Stimulated activated CD8-positive, alpha-beta memory T cell treated with anti-CD3 and anti-CD28 coated beads, Interleukin-7, amount 100 ng/mL, for 4 hours (primary cell): ENCODE data around the gene TTC28.

ENCODE experiments used
- DNase-seq, 2 donors: peaks; one replicate each; pipeline ENCODE4 v3.0.0-alpha.2; 2020; ENCODE audit warnings: low read depth in 2 of 2

The TTC28 gene

DNA sequence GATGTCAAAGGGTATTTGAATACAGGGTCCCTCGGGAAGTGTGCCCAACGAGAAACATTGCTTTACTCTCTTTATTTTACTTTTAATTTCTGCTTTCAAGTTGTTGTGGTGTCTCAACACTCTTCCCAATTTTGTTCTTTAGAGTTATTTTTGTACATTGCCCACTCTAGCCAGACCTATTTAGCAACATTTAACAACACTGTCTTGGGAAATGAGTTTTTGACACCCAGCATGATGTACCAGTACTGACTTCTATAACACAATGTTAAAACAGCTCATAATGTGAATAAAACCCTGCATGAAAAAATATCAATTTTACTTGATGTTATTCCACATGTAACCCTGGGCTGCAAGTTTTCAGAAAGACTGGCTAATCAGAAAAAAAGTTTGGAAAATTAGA lies 410.4 kb downstream of the TTC28 start:
- DNase-seq, result no peak

DNA sequence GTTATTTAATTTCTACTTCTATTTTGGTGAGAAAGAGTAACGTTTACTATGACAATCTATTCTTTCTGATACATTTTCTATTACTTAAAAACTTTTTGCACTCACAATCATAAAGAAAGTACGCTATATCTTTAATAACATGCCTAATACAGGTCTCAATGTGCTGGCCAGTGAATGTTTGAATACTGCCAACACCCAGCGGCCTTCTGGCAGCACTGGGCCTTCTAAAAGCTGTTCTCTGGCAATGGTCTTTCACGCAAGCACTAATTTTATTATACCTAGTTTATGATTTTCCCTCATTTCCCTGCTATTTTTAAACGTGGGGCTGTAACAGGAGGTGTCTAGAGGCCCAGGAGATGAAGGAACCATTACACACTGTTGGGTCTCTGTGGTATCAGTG lies 410.8 kb downstream of the TTC28 start:
- no peak for DNase-seq

- no peak for DNase-seq
Measured at GRCh38 chr22:28268171-28268570, 411.5 kb downstream of the TTC28 start.

GRCh38 chr22:28260619-28261018 lies 419.0 kb downstream of the TTC28 start:
- no peak for DNase-seq

DNA sequence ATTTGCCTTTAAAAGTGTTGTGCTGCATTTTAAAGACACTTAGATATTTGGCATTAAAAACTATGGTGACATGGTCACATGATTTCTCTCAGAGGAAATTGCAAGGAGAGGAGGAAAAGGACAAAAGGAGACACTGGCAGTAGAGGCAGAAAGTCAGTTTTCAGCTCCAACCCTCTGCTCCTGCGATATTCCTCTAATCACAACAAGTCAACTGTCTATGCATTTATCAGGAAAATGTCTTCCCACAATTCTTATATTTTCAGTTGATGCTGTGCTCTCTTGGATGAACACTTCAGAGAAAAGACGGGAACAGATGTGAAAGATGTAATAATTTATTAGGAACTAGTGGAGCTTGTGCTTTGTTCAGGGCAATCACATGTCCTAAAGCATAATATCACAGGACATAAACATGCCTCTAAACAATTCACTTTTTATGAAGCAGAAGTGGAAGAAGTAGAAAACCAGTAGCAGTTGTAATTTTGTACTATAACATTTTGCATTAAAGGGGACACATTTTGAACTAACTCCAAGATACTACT lies 419.8 kb downstream of the TTC28 start:
- DNase-seq, result no peak

DNA sequence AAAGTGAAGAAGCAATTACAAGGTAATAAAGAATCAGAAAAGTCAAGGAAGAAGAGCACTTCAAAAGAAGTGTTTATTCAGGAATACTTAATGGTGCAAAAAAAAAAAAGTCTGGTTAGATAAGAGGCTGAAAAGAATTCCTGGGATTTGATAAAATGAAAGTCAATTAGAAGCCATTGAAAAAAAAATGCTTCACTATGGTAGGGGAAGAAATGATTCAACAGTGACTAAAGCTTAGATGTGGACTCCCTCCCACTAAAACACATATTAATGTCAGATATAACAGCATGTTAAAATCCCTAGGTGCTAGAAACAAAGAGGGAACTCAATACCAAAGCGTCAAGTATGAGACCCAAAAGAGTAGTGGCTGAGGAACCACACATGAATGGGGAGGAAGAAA lies 425.2 kb downstream of the TTC28 start:
- DNase-seq, result no peak

GRCh38 chr22:28252539-28252938 lies 427.1 kb downstream of the TTC28 start:
- DNase-seq, result no peak

DNA sequence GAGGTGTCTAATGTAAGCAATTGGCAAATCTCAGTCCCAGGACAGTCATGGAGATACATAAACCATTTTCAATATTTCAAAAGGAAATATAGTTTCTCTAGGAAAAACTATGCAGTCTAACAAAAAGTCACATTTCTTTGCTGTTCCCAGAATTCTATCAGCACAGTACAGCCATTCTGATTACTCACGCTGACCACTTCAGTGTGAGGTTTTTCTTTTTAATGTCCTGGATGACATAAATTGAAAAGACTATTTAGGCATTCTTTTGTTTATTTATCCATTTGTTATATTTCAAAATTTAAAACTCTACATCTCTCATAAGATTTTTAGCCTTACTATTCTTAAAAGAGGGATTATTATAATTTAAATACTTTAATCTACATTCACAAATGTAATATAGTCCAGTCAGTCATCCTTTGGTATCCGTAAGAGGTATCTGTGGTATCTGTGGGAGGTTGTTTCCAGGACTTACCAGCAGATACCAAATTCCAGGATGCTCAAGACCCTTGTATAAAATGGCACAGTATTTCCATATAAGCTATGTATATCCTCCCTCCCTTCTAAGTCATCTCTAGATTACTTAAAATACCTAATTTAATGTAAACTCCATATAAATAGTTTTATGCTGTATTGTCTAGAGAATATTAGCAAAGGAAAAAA lies 429.5 kb downstream of the TTC28 start:
- DNase-seq, result no peak

DNA sequence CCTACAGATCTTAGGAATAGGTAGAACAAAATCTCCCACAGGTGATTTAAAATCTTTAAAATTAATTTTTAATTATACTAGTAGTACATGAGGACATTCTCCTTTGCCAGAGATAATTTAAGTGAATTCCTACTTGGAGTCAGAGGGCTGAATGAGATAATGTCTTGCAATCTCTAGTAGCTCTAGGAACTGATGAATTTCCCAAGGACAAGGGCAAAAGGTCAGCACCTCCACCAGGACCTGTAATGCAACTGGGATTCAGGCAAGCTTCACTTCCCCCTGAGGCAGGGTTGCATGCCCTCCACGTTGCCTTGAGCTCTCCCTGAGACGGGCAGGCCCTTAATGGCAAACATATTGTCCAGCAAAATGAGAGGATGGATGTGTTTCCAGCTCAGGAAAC lies 430.2 kb downstream of the TTC28 start:
- DNase-seq, result no peak

- DNase-seq, result no peak
Measured at GRCh38 chr22:28247667-28248363, 431.8 kb downstream of the TTC28 start.

GRCh38 chr22:28247136-28247535 lies 432.5 kb downstream of the TTC28 start:
- no peak for DNase-seq

DNA sequence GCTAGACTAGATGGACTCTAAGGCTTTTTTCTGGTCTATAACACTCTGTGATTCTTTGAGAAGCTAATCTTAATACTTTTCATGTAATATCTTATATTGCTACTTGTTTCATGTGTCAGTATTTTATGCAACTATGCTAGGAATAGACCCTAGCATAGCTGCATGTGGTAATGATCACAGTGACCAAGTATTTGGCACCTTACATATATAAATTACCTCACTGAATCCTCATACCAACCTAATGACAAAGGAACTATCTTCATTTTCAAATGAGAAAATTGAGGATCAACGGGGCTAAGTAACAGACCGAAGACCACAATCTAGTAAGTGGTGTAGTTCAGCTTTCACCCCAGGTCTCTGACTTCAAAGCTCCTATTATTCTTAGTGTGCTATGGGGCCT lies 433.2 kb downstream of the TTC28 start:
- DNase-seq, result no peak

GRCh38 chr22:28245579-28246224 lies 433.9 kb downstream of the TTC28 start:
- no peak for DNase-seq

DNA sequence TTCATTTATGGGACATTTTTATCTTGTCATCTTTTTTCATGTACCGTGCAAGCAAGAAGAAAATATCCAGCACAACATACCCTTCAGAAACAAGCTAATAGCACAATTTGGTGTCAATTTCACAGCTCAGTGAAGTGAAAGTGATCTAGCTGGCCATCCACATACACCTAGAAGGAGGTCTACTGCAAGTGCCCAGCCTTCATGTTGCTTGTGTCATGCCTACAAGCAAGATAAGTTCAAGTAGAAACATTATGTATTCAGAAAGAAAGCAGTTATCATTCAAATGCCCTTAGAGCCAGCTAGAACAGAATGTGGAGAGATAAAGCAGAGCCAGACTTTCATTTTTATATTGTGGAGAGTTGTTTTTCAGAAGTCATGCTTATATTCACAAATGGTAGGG lies 434.9 kb downstream of the TTC28 start:
- no peak for DNase-seq

DNA sequence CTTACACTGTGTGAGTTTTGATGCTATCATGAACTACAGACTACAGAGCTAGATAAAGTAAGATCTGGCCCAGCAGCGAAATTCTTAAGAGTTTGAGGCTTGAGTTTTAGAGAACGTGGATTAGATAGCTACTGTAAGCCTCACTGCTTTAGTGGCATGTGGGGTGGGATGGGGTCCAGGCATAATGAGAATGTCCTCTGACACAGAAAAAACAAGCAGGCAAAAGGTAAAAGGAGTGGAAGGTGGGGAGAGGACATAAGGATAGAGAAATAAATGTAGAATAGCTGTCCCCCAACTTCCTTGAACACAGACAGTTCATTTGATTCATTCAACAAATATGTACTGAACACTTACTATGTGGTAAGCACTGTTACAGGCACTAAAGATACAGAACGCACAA lies 436.1 kb downstream of the TTC28 start:
- no peak for DNase-seq

GRCh38 chr22:28241656-28242290 lies 437.9 kb downstream of the TTC28 start:
- DNase-seq, result no peak

DNA sequence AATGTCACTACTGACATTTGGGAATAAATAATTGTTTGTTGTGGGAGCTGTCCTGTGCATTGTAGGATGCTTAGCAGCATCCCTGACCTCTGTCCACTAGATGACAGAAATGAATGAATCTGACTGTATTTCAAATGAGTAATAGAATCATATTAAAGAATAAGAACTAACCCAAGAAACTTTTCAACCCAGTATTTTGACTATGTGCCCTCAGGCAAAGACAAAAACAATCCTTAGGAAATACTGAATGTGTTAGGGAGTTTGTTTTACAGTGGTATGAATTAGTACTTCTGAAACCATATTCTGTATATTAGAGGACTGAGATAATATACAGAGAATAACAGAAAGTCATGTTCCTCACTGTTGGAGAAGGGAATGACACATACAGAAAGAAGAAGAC lies 439.7 kb downstream of the TTC28 start:
- no peak for DNase-seq

DNA sequence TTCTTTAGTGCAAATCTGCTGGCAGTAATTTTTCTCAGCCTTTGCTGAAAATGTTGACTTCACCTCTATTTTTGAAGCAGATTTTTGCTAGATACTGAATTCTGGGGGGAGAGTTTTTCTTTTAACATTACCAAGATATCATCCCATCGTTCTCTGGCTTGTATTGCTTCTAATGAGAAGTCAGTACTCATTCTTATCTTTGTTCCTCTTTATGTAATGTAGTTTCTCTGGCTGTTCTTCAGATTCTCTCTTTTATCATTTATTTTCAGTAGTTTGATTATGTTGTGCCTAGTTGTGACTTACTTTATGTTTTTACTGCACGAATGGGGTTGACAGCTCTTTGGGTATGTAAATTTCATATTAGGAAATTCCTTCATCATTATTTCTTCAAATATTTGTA lies 441.9 kb downstream of the TTC28 start:
- no peak for DNase-seq

DNA sequence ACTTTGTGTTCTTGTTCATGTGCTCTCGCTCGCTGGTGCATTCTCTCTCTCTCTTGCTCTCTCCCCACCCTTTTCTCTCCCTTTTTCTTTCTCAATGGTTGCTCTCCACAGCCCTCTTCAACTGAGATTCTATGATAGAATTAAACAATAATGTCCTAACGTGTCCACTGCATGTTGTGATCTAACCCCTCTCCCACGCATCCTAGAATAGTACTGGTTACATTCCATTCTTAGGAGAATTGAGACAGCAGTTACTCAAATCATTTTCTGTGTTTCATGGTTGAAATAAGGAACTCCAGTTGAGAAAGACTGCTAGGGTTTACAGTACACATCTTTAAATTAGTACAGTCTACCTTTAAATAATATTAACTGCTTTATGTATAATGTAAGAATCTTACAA lies 442.5 kb downstream of the TTC28 start:
- no peak for DNase-seq

DNA sequence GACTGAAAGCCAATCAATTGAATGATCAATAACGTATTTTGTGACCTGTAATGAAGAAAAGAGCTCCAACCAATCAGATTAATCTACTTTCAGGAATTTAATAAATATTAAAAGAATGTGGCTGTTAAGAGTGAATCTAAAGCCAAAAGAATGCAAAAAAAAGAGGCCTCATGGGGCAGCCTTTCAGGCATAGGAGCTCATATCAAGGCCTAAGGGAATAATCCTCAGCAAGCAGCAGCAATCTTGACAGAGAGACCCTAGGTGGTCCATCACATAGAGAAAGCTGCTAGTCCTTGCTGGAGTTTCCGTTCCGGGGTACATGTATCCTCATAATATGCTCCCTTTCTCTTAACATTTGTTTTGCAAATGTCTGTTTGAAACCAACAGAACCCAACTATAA lies 447.4 kb downstream of the TTC28 start:
- no peak for DNase-seq

- DNase-seq, result no peak
Measured at GRCh38 chr22:28231441-28231840, 448.2 kb downstream of the TTC28 start.

- no peak for DNase-seq
Measured at GRCh38 chr22:28230671-28231070, 449.0 kb downstream of the TTC28 start.
